ENCODE results near the gene HPX. TPM values are rescaled to one million over a fixed set of nuclear protein-coding genes. Genes with fewer than 3 reads are reported as not detected.

HPX gene
- total and polyA plus RNA-seq, 2 of the 13 experiments (the other 11 are each of a cell fraction or from before 2014, with no cell fraction given) = 9.2 to 57.4 TPM

DNA sequence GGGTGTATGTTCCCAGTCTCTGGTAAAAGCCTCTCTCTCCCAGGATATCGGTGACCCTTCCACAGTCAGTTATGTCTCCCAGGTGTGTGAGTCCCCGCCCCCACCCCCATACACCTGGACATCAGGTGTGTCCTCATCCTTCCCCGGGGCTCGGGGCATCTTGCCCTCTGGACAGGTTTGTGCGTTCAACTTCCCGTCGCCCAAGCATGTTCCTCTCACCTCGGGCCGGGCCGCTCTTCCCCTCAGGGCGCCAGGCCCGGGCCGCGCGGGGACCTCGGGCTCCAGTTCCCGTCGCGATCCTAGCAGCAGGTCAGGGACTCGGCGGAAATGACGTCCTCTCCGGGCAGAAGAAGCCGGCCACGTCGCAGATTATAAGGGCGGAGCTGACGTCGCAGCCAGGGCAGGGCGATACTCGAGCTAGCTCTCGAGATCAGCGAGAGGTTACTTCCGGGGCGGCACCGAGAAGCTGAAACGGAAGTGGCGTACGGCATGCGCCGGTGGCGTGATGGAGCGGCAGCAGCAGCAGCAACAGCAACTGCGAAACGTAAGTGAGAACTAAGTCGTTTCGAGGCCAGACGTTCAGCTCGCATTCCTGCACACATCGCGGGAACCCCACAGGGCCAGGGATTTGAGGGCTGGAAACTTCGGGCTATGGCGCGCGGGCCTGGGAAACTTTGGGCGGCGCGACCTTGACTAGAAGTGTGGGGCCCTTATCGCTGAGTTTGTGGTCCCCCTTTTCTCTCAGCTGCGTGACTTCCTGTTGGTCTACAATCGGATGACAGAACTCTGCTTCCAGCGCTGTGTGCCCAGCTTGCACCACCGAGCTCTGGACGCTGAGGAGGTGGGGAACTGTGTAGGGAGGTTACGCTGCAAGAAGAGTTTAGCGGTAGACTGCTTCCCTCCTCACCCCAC is 40.5 kb upstream of the HPX start, which contains the start of the genes ARFIP2 and TIMM10B (continued):
- TF ChIP-seq ZNF790 (CRISPR knock-in tag; IDR thresholded peaks at IDR 0.05; ENCODE audit: borderline replicate concordance) (no peak; the same call in 1 of the 2 replicates), PHB2 (IDR thresholded peaks at IDR 0.05; ENCODE audit: partially characterized antibody) (no peak), ZNF598 (CRISPR knock-in tag; IDR thresholded peaks at IDR 0.05; ENCODE audit: borderline replicate concordance) (peak; percentile 77), RORA (CRISPR knock-in tag; IDR thresholded peaks at IDR 0.05) (no peak), MATR3 (CRISPR knock-in tag; IDR thresholded peaks at IDR 0.05) (no peak), BRCA1 (CRISPR knock-in tag; IDR thresholded peaks at IDR 0.05) (0 out of 2 replicates have a peak, but pooled peaks have one; percentile 63), SOX5 (CRISPR knock-in tag; IDR thresholded peaks at IDR 0.05; ENCODE audit: borderline replicate concordance) (0 out of 2 replicates have a peak, but pooled peaks have one; percentile 5), ZNF333 (CRISPR knock-in tag; IDR thresholded peaks at IDR 0.05; ENCODE audit: borderline replicate concordance) (peak; percentile 47; the same call in 1 of the 2 replicates), CHCHD3 (CRISPR knock-in tag; IDR thresholded peaks at IDR 0.05) (0 out of 2 replicates have a peak, but pooled peaks have one; percentile 15), ZNF552 (CRISPR knock-in tag; IDR thresholded peaks at IDR 0.05; ENCODE audit: borderline replicate concordance) (no peak), HMGA1 (CRISPR knock-in tag; conservative IDR thresholded peaks at IDR 0.05) (no peak), ZNF343 (CRISPR knock-in tag; IDR thresholded peaks at IDR 0.05) (0 out of 2 replicates have a peak, but pooled peaks have one; percentile 44), ZNF256 (CRISPR knock-in tag; conservative IDR thresholded peaks at IDR 0.05) (peak; percentile 65; the same call in 1 of the 2 replicates), ZSCAN30 (CRISPR knock-in tag; IDR thresholded peaks at IDR 0.05) (no peak), SIX1 (CRISPR knock-in tag; IDR thresholded peaks at IDR 0.05; ENCODE audit: borderline replicate concordance) (no peak), ATRX (CRISPR knock-in tag; IDR thresholded peaks at IDR 0.05; ENCODE audit: borderline replicate concordance) (no peak), ZNF883 (CRISPR knock-in tag; IDR thresholded peaks at IDR 0.05; ENCODE audit: not compliant biosample characterization) (peak; percentile 56), RBAK (CRISPR knock-in tag; IDR thresholded peaks at IDR 0.05) (no peak)
- TF ChIP-seq, protein P1, sequence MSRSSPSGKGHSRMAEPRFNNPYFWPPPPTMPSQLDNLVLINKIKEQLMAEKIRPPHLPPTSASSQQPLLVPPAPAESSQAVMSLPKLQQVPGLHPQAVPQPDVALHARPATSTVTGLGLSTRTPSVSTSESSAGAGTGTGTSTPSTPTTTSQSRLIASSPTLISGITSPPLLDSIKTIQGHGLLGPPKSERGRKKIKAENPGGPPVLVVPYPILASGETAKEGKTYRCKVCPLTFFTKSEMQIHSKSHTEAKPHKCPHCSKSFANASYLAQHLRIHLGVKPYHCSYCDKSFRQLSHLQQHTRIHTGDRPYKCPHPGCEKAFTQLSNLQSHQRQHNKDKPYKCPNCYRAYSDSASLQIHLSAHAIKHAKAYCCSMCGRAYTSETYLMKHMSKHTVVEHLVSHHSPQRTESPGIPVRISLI (CRISPR knock-in tag; IDR thresholded peaks at IDR 0.05; ENCODE audit: borderline replicate concordance) = no peak
- TF ChIP-seq, protein P2, sequence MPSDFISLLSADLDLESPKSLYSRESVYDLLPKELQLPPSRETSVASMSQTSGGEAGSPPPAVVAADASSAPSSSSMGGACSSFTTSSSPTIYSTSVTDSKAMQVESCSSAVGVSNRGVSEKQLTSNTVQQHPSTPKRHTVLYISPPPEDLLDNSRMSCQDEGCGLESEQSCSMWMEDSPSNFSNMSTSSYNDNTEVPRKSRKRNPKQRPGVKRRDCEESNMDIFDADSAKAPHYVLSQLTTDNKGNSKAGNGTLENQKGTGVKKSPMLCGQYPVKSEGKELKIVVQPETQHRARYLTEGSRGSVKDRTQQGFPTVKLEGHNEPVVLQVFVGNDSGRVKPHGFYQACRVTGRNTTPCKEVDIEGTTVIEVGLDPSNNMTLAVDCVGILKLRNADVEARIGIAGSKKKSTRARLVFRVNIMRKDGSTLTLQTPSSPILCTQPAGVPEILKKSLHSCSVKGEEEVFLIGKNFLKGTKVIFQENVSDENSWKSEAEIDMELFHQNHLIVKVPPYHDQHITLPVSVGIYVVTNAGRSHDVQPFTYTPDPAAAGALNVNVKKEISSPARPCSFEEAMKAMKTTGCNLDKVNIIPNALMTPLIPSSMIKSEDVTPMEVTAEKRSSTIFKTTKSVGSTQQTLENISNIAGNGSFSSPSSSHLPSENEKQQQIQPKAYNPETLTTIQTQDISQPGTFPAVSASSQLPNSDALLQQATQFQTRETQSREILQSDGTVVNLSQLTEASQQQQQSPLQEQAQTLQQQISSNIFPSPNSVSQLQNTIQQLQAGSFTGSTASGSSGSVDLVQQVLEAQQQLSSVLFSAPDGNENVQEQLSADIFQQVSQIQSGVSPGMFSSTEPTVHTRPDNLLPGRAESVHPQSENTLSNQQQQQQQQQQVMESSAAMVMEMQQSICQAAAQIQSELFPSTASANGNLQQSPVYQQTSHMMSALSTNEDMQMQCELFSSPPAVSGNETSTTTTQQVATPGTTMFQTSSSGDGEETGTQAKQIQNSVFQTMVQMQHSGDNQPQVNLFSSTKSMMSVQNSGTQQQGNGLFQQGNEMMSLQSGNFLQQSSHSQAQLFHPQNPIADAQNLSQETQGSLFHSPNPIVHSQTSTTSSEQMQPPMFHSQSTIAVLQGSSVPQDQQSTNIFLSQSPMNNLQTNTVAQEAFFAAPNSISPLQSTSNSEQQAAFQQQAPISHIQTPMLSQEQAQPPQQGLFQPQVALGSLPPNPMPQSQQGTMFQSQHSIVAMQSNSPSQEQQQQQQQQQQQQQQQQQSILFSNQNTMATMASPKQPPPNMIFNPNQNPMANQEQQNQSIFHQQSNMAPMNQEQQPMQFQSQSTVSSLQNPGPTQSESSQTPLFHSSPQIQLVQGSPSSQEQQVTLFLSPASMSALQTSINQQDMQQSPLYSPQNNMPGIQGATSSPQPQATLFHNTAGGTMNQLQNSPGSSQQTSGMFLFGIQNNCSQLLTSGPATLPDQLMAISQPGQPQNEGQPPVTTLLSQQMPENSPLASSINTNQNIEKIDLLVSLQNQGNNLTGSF (CRISPR knock-in tag; IDR thresholded peaks at IDR 0.05) = no peak; the same call in 1 of the 2 replicates
- TF ChIP-seq, protein P3, sequence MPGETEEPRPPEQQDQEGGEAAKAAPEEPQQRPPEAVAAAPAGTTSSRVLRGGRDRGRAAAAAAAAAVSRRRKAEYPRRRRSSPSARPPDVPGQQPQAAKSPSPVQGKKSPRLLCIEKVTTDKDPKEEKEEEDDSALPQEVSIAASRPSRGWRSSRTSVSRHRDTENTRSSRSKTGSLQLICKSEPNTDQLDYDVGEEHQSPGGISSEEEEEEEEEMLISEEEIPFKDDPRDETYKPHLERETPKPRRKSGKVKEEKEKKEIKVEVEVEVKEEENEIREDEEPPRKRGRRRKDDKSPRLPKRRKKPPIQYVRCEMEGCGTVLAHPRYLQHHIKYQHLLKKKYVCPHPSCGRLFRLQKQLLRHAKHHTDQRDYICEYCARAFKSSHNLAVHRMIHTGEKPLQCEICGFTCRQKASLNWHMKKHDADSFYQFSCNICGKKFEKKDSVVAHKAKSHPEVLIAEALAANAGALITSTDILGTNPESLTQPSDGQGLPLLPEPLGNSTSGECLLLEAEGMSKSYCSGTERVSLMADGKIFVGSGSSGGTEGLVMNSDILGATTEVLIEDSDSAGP (CRISPR knock-in tag; IDR thresholded peaks at IDR 0.05; ENCODE audit: borderline replicate concordance) = peak; percentile 87

All from HepG2 (cell line).